Astrocyte of the spinal cord (primary cell): Measurements from ENCODE around the gene SLC39A3.

Experiments
- DNase-seq: peaks from one replicate; pipeline ENCODE4 v3.0.0; 2011; ENCODE audit warnings: low read depth, low spot score
- H3K4me3 ChIP-seq: 2 replicates; pipeline ENCODE4 v1.5.1; 2011; ENCODE audit warnings: low read depth, mild to moderate bottlenecking, low read length, moderate library complexity
- in situ Hi-C: cut with HindIII; loops from 2 replicates; pipeline ENCODE4 v1.10.0; 2017; ENCODE audit warnings: low sequenced_read_pairs
- TF ChIP-seq, protein P1 (sequence below): IDR thresholded peaks from 2 replicates; pipeline ENCODE4 v1.5.1; 2012; ENCODE audit warnings: low read depth, mild to moderate bottlenecking, low read length, inconsistent platforms

The SLC39A3 gene

DNA sequence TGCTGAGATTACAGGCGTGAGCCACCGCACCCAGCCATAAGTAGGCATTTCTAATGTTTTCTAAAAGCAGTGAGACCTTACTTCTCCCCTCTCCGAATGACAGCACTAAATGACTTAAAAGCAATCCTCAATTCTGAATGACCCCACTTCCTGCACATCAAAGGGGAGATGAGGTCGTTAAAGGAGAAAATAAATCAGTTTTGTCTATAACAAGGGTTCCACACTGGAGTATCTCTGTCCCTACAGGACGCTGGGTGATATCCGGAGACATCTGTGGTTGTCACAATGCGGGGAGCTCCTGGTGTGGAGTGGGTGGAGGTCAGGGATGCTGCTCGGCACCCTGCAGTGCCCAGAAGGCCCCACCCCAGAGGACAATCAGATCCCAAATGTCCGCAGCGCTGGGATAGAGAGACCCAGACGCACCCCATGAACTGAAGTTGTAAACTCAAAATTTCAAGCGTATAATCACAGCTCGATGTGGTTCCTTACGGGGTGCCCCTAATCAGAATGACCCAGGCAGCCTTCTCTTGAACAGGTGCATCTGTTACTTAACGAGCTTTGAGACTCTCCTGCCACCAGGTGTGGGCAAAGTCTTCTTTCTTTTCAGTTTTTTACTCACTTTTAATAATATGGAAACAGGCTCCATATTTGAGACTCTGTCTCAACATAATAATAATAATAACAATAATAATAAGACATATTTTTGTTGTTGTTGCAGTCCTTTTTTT is 40.2 kb downstream of the SLC39A3 start:
- TF ChIP-seq, protein P1, sequence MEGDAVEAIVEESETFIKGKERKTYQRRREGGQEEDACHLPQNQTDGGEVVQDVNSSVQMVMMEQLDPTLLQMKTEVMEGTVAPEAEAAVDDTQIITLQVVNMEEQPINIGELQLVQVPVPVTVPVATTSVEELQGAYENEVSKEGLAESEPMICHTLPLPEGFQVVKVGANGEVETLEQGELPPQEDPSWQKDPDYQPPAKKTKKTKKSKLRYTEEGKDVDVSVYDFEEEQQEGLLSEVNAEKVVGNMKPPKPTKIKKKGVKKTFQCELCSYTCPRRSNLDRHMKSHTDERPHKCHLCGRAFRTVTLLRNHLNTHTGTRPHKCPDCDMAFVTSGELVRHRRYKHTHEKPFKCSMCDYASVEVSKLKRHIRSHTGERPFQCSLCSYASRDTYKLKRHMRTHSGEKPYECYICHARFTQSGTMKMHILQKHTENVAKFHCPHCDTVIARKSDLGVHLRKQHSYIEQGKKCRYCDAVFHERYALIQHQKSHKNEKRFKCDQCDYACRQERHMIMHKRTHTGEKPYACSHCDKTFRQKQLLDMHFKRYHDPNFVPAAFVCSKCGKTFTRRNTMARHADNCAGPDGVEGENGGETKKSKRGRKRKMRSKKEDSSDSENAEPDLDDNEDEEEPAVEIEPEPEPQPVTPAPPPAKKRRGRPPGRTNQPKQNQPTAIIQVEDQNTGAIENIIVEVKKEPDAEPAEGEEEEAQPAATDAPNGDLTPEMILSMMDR: no peak
- DNase-seq: no peak
- in situ Hi-C loops: no loop called here
- H3K4me3 ChIP-seq: no peak overlapping the region

DNA sequence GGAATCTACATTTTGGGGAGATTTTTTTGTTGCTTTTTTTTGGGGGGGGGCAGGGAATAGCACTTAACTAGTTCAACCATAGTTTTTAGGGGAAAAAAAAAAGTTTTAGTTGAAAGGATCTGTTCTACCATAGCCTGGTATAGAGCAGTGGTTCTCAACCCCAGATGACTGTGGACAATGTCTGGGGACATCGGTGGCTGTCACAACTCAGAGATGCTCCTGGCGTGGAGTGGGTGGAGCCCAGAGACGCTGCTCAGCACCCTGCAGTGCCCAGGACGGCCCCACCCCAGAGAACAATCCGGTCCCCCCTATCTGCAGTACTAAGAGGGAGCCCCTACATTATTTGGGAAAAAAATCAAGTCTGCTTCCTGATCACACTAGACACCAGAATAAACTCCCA is 45.6 kb downstream of the SLC39A3 start:
- H3K4me3 ChIP-seq: no peak overlapping the region
- no peak for DNase-seq
- in situ Hi-C loops: no loop called here
- TF ChIP-seq, protein P1: no peak

- DNase-seq: no peak
- no peak overlapping the region for H3K4me3 ChIP-seq
- in situ Hi-C loops: no loop called here
- TF ChIP-seq, protein P1: no peak
Observed at GRCh38 chr19:2693492-2694160, 46.2 kb downstream of the SLC39A3 start.

- DNase-seq: no peak
- H3K4me3 ChIP-seq: no peak overlapping the region
- TF ChIP-seq, protein P1: no peak
- in situ Hi-C loops: no loop called here
Observed at GRCh38 chr19:2691951-2692350, 47.9 kb downstream of the SLC39A3 start.

DNA sequence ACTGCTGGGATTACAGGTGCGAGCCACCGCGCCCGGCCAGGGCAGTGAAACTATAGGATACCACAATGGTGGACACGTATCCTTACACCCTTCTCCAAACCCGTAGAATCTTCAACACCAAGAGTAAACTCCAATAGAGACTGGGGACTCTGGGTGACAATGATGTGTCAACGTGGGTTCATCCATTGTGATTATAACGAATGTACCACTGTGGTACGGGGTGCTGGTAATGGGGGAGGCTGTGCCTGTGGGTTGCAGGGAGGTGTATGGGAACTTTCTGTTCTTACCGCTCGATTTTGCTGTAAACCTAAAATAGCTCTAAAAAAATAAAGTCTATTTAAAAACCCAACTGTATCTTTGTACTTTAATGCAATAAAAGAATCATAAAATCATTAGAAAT is 49.0 kb downstream of the SLC39A3 start:
- in situ Hi-C loops: no loop called here
- no peak overlapping the region for H3K4me3 ChIP-seq
- no peak for DNase-seq
- TF ChIP-seq, protein P1: no peak

DNA sequence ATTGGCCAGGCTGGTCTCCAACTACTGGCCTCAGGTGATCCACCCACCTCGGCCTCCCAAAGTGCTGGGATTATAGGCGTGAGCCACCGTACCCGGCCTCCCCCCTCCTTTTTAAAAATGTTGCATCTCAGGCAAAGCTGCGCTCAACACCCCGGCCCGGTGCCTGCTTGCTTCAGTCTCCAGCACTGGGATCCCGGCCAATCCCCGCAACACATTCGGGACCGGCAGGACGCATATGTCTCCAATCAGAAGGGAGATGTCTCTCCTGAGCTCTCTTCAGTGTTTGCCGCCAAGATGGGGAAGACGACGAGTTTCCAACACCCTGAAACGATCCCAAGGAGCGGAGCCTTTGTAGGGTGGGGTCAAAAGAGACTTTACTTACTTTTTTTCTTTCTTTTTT is 53.5 kb downstream of the SLC39A3 start:
- in situ Hi-C loops: no loop called here
- TF ChIP-seq, protein P1: no peak
- no peak overlapping the region for H3K4me3 ChIP-seq
- no peak for DNase-seq
